HG02884 (cell line): ENCODE measurements around the gene PNRC2.
"Not testable (repeated sequence)": the region's sequence is repeated elsewhere in the genome, so short reads cannot be mapped to it uniquely, and the experiment has no call there.

Experiments used
- ATAC-seq: cut with Tn5 transposase; IDR thresholded peaks from one replicate; pipeline ENCODE4 v1.9.1; 2021; ENCODE audit warnings: mild to moderate bottlenecking, moderate library complexity; ENCODE audit not compliant: unreplicated experiment

The PNRC2 gene

DNA sequence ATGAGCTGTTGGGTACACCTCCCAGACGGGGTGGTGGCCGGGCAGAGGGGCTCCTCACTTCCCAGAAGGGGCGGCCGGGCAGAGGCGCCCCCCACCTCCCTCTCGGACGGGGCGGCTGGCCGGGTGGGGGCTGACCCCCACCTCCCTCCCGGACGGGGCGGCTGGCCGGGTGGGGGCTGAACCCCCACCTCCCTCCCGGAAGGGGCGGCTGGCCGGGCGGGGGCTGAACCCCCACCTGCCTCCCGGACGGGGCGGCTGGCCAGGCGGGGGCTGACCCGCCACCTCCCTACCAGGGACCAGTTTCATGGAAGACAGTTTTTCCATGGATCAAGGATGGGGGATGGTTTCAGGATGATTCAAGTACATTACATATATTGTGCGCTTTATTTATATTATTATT, 27.4 kb downstream of the PNRC2 start:
- ATAC-seq: not testable (repeated sequence)

DNA sequence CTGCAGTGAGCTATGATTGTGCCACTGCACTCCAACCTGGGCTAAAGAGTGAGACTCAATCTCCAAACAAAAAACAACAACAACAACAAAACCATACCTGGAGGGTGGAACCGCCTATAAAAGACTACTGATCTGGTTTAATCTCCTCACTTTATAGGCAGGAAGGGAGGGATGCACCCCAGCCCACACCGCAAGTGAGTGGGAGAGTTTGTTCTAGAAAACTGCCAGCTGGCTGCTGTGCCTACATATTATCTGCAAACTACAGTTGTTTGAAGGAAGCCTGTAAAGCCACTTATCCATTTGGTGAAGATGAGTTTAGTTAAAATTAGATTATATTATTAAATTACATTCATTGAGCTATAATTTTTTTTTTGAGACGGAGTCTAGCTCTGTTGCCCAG, 29.6 kb downstream of the PNRC2 start:
- no peak for ATAC-seq

DNA sequence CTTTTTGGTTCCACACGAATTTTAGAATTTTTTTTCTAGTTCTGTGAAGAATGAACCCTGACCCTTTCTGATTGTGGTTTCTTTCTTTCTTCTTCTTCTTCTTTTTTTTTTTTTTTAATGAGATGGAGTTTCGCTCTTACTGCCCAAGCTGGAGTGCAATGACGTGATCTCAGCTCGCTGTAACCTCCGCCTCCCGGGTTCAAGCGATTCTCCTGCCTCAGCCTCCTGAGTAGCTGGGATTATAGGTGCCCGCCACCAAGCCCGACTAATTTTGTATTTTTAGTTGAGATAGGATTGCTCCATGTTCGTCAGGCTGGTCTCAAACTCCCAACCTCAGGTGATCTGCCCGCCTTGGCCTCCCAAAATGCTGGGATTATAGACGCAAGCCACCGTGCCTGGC, 32.4 kb downstream of the PNRC2 start:
- ATAC-seq: not testable (repeated sequence)

DNA sequence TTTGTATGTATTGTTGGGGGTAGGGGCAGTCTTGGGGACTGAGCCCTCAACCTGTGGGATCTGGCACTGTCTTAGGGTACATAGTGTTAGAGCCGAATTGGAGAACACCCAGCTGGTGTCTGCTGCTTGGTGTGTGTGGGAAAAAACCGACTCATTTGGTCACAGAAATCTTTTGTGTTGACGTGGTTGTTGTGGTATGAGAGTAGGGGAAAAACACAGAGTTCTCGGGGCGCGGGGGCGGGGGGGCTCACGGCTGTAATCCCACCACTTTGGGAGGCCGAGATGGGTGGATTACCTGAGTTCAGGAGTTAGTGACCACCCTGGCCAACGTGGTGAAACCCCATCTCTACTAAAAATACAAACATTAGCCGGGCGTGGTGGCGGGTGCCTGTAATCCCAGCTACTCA, 35.8 kb downstream of the PNRC2 start:
- ATAC-seq: no peak

DNA sequence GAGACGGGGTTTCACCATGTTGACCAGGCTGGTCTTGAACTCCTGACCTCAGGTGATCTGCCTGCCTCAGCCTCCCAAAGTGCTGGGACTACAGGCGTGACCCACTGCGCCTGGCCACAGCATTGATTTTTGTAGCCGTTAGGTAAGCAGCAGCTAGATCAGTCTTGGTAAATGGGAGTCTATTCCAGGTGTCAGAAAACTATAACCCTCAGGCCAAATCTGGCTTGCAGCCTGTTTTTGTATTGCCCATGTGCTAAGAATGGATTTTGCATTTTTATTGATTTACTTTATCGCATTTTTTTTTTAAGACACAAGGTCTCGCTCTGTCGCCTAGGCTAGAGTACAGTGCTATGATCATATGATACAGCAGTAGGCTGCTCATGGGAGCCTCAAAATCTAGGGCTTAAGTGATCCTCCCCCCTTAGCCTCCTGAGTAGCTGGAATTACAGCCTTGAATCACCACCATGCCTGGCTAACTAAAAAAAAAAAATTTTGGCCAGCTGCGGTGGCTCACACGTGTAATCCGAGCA, 37.1 kb downstream of the PNRC2 start:
- no peak for ATAC-seq

DNA sequence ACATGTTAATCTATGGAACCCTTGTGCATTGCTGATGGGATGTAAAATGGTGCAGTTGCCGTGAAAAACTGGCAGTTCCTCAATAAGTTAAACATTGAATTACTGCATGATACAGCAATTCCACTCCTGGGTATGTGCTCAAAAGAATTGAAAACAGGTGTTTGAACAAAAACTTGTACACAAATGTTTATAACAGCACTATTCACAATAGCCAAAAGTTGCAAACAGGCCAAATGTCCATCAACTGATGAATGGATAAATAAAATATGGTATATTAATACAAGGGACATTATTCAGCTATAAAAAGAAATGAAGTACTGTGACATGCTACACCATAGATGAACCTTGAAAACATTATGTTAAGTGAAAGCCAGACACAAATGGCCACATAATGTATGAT, 38.2 kb downstream of the PNRC2 start:
- ATAC-seq: no peak

DNA sequence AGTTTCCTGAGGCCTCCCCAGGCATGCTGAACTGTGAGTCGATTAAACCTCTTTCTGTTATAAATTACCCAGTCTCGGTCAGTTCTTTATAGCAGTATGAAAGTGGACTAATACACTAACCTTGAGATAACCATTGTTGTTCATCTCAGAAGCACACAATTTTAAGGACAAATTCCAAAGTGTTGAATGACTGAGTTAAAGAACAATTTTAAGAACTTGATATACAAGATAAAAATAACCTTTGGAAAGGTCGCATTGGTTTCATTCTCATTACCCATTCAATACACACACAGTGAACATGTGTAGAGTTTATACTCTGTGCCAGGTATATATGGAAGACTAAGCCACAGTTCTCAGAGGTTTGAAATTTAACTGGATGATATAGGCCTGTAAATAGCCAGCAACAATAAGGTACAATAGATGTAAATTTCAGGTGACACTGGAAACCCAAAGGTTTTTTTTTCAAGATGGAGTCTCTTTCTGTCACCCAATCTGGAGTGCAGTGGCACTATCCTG, 39.6 kb downstream of the PNRC2 start:
- no peak for ATAC-seq

DNA sequence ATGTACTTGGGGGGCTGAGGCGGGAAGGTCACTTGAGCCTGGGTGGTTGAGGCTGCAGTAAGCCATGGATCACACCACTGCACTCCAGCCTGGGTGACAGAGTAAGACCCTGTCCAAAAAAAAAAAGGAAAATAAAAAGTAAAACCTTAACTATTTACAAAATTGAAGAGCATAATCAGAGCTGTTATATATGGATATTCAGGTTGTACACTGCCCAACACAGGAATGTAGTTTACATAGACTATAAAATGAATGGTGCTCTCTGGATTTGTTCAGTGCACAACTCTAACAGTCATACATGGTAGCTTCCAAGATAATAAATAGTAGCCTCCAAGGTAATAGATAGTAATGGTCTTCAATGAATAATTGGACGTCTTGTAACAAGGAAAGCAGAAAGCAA, 43.1 kb downstream of the PNRC2 start:
- no peak for ATAC-seq

DNA sequence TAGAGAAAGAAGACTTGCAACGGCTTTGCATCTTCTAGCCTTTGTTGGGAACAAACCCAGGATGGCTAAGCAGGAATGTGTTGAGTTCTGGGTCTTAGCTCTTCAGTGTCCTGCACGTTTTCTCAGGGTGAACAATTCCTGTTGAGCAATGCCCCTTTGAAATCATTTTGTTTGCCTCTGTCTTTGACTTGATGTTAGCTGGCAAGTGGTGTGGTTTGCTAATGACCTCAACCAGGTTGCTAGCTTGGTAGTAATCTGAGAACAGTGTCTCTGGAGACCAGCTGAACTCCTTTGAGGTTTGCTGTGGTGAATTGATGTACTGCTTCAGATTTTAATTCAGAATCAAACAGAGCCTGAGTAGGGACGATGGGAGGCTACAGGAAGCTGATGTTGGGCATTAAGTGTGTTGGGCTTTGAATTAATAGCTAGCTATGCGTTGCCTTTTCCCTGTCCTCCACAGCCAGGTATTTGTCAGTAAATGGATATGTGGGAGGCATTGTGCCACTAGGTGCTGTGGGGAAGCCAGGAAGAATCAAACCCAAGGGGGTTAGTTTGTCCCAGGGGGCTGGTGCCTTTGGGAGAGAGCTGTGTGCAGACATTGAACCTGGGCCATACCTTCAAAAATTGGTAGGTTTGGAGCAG, 43.8 kb downstream of the PNRC2 start:
- ATAC-seq: no peak

DNA sequence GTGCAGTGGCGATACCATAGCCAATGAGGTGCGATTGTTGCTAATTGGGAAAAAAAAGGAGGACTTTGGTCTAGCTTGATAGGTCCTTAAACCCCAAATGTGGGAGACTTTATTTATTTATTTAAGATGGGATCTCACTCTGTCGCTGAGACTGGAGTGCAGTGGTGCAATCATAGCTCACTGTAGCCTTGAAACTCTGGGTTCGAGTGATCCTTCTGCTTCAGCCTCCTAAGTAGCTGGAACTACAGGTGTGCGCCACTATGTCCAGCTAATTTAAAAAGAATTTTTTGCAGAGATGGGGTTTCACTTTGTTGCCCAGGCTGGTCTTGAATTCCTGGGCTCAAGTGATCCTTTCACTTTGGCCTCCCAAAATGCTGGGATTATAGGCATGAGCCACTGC, 44.5 kb downstream of the PNRC2 start:
- no peak for ATAC-seq

DNA sequence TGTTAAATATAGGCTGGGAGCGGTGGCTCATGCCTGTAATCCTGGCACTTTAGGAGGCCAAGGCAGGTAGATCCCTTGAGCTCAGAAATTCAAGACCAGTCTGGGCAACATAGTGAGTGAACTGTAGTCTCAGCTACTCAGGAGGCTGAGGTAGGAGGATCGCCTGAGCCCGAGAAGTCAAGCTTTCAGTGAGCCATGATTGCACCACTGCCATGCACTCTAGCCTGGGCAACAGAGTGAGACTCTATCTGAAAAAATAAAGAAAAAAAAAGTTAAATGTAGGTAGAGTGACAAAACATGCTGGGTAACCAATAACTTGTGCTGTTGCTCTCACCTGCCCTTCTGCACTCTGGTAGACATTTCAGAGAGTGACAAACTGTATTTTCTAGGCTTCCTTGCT, 45.5 kb downstream of the PNRC2 start:
- no peak for ATAC-seq

DNA sequence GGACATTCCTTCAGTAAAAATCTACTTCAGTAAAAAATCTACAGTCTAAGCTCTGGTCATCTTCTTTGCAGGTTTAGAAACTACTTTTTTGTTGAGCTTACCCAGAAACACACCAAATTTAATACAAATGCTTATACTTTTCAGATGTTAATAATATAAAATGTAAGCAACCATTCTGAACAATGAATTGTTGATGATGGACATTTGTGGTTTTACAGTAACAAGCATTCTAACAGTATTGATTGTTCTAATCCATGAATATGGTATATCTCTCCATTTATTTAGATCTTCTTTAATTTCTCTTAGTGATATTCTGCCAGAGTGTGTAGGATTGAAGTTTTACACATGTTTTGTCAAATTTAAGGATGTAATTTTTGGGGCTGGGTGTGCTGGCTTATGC, 47.5 kb downstream of the PNRC2 start:
- ATAC-seq: no peak

DNA sequence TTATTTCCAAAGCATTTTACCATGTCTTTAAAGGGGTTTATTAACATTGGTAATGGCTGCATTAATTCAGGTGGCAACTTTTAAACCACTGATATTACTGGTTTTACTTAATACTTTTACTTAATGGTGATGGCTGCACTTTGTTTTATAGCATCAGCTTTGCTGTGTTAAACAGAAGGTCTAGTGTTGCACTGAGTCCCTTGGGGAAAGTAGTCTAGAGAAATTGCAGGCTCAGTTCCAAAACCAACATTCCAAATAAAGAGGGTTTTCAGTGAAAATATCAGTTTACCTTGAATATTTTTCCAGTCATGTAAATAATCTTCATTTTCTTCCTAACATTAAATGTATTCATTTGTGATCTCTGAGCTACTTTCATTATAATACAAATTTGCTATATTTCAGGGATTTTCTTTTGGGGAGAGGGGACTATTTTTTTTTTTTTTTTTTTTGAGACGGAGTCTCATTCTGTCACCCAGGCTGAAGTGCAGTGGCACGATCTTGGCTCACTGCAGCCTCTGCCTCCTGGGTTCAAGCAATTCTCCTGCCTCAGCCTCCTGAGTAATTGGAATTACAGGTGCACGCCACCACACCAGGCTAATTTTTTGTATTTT, 49.1 kb downstream of the PNRC2 start:
- not testable (repeated sequence) for ATAC-seq

DNA sequence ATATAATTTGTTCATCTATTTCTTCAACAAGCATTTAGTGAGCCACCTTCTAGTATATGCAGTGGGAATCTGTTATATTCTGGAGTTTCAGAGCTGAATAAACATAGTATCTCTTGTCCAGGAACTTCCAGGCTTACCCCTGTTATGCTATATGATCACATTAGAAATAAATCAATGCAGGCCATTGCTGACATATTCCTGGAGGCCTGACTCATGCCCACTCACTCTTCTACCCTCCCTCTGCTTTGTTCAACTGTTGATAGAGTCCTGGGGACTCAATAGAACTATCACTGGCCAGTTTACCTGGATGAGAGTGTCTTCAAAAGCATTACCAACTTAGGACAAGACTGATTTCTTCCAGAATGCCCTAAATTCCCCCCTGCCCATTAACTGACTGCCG, 49.8 kb downstream of the PNRC2 start:
- no peak for ATAC-seq

DNA sequence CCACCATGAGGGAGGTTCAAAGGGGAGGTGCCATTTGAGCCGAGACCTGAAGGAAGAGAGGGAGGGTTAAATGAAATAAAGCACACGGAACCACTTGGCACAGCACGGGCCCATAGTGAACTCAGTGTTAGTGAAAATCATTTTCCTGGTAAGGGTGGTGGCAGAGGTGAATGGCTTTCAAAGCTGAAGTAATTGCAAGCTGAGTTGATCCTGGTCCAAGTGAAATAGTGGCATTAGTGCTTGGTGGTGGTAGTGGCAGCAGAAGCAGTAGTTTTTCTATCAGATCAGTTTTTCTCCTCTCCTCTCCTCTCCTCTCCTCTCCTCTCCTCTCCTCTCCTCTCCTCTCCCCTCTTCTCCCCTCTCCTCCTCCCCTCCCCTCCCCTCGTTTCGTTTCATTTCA, 51.0 kb downstream of the PNRC2 start:
- no peak for ATAC-seq

DNA sequence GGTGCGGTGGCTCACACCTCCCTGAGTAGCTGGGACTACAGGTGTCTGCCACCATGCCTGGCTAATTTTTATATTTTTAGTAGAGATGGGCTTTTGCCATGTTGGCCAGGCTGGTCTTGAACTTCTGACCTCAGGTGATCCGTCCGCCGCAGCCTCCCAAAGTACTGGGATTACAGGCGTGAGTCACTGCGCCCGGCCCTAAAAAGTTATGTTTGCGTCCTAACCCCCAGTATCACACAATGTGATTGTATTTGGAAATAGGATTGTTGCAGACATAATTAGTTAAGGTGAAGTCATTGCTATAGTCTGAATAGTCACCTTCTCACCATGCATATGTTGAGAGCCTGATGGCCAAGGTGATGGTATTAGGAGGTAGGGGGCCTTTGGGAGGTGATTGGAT, 53.2 kb downstream of the PNRC2 start:
- ATAC-seq: not testable (repeated sequence)
